Midbrain (tissue), 1 donor: ENCODE results near the gene DAZ3.
"Not testable (repeated sequence)": the region's sequence is repeated elsewhere in the genome, so short reads cannot be mapped to it uniquely, and the experiment has no call there.

ENCODE experiments used
- DNase-seq: peaks from one replicate; lab custom pipeline; 2025; lab: John Stamatoyannopoulos, UW

Gene DAZ3

GRCh38 chrY:24813293-24813692, at the start of gene DAZ3:
TSS of gene DAZ3 (minus strand) at chrY:24813393. CDS start at chrY:24813185, 208 bp downstream.
- not testable (repeated sequence) for DNase-seq

- DNase-seq = not testable (repeated sequence)
These were observed 20.4 kb upstream of the DAZ3 start, which contains the start of gene DAZ4 for GRCh38 chrY:24833619-24834018. TSS of gene DAZ4 (plus strand) at chrY:24833919. CDS start at chrY:24834127, 208 bp downstream.

GRCh38 chrY:24825069-24825468, 11.9 kb upstream of the DAZ3 start:
- DNase-seq = not testable (repeated sequence)

GRCh38 chrY:24824184-24824879, 11.1 kb upstream of the DAZ3 start:
- not testable (repeated sequence) for DNase-seq

- DNase-seq = not testable (repeated sequence)
These were observed 8.6 kb upstream of the DAZ3 start for GRCh38 chrY:24821836-24822235.
